SH-SY5Y (cell line): ENCODE measurements around the gene ZFAND4.

Experiments
- GATA2 ChIP-seq: IDR thresholded peaks from 2 replicates; pipeline ENCODE4 v1.6.1; 2011; ENCODE audit warnings: mild to moderate bottlenecking, low read depth, low read length
- GATA3 ChIP-seq: IDR thresholded peaks from 2 replicates; pipeline ENCODE4 v1.6.1; 2011; ENCODE audit warnings: low read depth, mild to moderate bottlenecking, low read length, moderate library complexity

The ZFAND4 gene

DNA sequence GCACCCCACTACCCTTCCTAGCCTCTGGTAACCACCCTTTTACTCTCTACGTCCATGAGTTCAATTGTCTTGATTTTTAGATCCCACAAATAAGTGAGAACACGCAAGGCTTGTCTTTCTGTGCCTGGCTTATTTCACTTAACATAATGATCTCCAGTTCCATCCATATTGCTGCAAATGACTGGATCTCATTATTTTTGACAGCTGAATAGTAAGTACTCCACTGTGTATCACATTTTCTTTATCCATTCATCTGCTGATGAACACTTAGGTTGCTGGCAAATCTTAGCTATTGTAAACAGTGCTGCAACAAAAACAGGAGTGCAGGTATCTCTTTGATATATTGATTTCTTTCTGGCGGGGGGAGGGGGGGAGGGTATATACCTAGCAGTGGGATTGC, 106.2 kb downstream of the ZFAND4 start:
- peak; percentile 36; the same call in 1 of the 2 replicates for TF ChIP-seq GATA2
- TF ChIP-seq GATA3, result peak; percentile 47; the same call in 1 of the 2 replicates
